ENCODE data around the gene APBB2.

- no peak for TF ChIP-seq POLR2A (IDR thresholded peaks at IDR 0.05)
- TF ChIP-seq CTCF (IDR thresholded peaks at IDR 0.05), result no peak
These were observed 41.6 kb downstream of the APBB2 start for GRCh38 chr4:41172786-41173185.
